Activated CD4-positive, alpha-beta T cell treated with anti-CD3 and anti-CD28 coated beads, Interleukin-2, amount 50 U/mL, for 16 hours (primary cell): ENCODE data around the gene TEX50.
"Not testable (repeated sequence)": the region's sequence is repeated elsewhere in the genome, so short reads cannot be mapped to it uniquely, and the experiment has no call there.

ENCODE experiments used
- DNase-seq: peaks from one replicate; pipeline ENCODE4 v3.0.0-alpha.2; 2020

TEX50 gene

GRCh38 chr1:173663159-173663558 lies 28.0 kb downstream of the TEX50 start:
- no peak for DNase-seq

GRCh38 chr1:173666646-173667045 lies 31.5 kb downstream of the TEX50 start:
- DNase-seq: no peak

- peak; percentile 12 for DNase-seq
Observed at GRCh38 chr1:173669491-173669941, 34.4 kb downstream of the TEX50 start, which contains the start of gene ANKRD45. Gene ANKRD45 (minus strand): TSS chr1:173669851. CDS start chr1:173659418, 10,433 bp downstream.

- DNase-seq: not testable (repeated sequence)
Observed at GRCh38 chr1:173674496-173674895, 39.4 kb downstream of the TEX50 start.

- not testable (repeated sequence) for DNase-seq
Observed at GRCh38 chr1:173680152-173680551, 45.0 kb downstream of the TEX50 start.

- DNase-seq: no peak
Observed at GRCh38 chr1:173682184-173682583, 47.0 kb downstream of the TEX50 start.

GRCh38 chr1:173683838-173684237 lies 48.7 kb downstream of the TEX50 start:
- not testable (repeated sequence) for DNase-seq

GRCh38 chr1:173685121-173685520 lies 50.0 kb downstream of the TEX50 start:
- DNase-seq: not testable (repeated sequence)
